NT2/D1 (cell line): ENCODE results near the gene SYNPO2.

Experiments
- YY1 ChIP-seq: IDR thresholded peaks from 2 replicates; pipeline ENCODE4 v1.6.1; 2011; ENCODE audit not compliant: insufficient read length, insufficient read depth
- ZNF274 ChIP-seq: IDR thresholded peaks from 2 replicates; pipeline ENCODE4 v1.6.1; 2011; ENCODE audit warnings: mild to moderate bottlenecking, low read depth, low read length

DNA sequence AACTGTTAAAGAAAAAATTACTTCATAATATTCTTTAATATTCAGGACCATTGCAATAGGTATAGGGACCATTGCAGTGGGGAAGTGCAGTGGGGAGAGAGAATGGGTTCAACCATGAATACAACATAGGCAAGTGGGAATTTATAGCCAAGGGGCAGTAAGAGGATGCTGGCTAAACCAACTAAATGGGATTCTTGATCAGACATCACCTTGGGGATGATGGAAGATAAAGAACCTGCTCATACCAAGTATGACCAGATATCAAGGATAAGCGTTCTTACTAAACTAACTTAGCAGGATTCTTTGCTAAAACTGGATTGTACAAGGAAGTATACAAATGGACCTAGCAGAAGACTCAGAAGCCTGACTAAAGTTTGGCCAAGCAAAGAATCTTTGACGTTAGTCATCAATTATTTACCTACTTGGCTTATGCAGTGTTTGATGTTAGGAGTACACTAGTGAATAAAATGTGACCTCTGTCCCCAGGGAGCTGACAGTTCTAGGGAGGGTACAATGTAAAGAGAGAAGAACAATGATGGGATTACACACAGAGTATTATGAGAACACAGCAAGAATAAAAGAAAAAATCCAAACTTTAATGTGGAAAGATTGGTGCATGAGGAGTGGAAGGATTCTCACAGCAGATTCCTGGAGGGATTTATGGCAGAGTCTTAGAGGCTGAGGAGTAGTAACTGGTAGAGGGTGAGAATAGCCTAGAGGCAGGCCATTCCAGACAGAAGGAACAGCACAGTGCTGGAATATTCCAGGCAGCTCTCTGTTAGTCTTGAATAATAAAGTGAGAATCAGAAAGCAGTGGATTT, 192.3 kb downstream of the SYNPO2 start:
- TF ChIP-seq YY1, result no peak
- TF ChIP-seq ZNF274, result no peak
